GM19467 (cell line): ENCODE measurements around the gene ENAH.

Source experiments
- ATAC-seq: cut with Tn5 transposase; IDR thresholded peaks from one replicate; pipeline ENCODE4 v1.9.1; 2021; ENCODE audit warnings: mild to moderate bottlenecking, moderate library complexity; ENCODE audit not compliant: unreplicated experiment

ENAH gene

DNA sequence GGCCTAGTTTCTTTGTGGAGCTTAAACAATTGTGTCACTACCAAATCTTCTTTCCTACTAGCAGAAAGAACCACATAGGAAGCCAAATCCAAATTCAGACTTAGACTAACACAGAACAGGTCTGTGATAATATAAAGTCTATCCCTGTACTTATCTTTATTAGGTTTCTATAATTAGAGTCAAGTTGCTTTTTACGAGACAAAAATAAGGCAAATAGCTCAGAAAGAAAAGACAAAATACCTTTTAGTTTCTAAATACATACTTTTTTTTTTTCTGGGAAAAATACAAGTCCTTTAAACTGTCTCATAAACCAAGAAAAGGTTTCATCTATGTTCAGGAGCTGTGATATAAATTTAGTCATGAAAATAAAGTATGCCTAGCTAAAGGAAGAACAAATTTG is 146.2 kb downstream of the ENAH start:
- no peak for ATAC-seq

DNA sequence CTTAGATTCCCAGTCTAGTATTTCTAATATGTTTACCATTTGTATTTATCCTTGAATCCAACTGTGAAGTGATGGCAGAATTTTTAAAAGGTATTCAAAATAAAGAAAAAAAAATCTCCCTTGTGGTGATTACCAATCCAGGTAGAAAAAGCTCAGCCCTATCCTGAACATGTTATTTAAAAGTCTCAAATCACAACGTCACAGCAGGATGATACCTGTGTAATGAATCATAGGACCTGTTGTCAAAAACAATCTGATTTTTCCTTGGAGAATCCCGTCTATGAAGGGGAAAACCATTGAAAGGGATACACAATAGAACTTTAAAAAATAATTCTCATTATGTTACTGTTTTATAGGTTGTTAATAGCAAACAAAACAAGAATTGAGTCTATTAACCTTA is 148.1 kb downstream of the ENAH start:
- no peak for ATAC-seq

DNA sequence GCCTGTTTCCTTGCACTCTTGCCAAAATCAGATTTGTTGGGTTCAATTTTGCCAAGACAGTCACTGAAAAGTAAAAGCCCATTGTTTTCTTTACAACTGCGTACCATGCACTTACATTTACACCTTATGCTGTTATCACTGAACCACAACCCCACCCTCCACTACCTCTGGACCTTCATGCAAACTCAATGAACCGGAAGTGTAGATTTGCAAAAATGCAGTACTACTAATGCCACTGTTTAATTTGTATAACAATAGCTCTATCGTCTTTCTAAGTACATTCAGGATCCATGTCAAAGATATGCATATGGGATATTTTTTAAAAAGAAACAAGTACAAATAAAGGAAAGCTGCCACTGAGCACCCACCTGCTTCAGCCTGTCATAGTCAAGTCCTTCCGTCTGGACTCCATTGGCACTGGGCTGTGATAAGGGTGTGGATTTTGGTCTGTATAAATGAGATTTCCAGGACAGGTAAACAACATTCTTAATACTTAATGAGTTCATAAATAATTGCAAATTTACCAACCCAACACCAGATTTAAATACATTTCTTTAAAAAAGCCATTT is 152.2 kb downstream of the ENAH start:
- ATAC-seq: no peak

DNA sequence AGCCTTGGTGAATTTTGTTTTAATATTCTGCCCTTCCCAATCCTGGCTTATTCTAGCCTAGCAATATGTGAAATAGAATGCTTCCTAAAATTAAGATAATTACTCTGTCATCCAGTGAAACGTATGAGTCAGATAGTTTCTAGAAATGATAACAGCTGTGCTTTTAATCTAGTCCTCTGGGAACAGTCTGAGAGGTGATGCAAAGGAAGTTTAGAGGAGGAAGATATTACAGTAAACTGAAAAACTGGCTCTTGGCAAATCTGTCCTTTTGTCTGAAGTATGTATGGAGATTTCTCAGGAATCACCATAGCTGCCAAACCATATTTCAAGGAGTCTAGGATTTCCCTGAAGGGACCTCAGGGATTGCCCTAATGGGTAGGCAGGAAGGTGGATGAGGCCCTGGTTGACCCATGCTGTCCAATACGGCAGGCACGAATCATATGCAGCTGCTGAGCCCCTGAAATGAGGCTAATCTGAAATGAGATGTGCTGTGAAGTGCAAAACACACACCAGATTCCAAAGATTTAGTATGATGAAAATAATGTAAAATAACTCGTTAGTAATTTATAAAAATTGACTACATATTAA is 154.3 kb downstream of the ENAH start:
- ATAC-seq: no peak

DNA sequence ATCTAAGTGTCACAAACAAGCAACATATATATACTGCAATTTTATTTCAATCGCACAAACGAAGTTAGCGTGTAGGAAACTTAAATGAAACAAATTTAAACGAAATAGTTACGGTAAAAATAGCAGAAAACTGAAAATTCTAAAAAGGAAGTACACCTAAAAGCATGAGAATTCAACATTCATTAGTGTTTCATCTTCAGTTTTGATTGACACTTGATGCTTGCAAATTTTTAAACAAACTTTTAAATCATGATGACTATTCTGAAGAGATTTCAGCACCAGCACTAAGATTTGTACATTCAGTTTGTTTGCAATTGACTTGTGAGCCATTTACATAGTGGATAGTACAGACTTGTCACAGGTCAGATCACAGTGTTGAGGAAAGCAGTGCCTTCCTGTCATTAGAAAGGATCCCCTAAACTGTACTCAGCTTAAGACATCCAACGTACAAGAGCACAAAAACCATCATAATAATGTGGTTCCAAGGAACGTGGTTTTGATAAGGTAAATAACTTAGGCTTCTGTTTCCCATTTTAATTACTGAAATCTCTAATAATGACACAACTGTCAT is 158.0 kb downstream of the ENAH start:
- no peak for ATAC-seq

DNA sequence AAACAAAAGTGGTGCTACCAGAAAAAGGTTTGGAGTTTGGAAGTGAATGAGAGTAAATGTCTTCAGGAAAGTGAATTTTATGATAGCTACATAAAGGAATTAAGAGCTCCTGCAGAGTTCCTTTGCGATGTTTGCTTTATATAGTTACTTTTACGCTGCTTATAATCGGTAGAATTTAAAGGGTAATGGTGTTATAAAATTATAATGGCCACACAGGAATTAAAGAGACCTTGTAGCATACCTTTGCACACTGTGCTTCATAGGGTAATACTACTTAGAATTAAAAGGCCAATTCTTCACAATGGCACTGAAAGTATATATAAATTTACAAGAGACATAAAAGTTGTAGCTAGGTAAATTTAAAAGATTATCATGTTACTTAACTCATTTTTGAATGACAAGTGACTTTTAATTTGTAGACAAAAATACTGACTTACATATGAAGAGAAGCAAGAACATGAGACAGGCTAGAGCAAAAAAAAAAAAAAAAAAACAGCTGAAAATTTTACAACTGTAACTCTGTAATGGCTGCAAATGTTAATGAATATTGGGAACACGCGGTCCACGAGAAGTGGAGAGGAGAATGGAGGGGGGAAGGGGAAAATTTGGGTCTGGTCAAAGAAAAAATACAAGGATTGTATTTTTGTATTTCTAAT is 159.2 kb downstream of the ENAH start:
- ATAC-seq: no peak

DNA sequence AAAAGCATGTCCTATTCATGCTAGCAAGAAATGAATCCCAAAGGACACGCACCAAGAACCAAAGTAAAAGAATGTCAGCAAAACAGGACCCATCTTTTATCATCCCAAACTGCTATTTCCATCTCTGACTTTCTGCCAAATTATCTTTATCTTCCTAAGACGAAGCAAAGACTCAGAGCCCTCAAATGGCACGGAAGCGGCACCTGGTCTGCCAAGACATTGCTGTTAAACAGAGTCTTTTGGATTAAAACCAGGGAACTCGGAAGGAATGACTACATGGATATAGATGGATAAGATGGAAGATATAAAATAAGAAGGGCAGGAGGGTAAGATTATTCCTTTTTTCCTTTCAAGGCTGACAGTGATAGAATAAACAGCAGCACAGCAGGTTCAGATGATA is 164.2 kb downstream of the ENAH start:
- ATAC-seq: no peak

DNA sequence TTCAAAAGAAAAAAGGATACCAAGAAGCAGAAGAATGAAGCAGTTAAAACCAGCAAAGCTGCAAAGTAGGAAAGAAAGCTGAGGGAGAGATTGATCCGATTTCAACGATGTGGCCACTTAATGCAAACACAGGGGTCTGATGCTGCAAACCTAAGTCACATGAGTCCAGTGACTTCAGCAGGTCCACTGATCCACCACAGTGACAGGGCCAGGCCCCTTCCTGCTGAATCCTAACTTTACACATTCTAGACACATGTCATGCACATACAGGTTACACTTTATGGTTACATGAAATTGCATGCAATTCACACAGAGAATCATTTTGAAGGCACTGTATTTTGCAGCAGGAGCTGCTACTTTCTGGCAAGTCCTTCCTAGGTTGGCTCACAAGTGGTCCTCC is 166.1 kb downstream of the ENAH start:
- ATAC-seq: no peak

DNA sequence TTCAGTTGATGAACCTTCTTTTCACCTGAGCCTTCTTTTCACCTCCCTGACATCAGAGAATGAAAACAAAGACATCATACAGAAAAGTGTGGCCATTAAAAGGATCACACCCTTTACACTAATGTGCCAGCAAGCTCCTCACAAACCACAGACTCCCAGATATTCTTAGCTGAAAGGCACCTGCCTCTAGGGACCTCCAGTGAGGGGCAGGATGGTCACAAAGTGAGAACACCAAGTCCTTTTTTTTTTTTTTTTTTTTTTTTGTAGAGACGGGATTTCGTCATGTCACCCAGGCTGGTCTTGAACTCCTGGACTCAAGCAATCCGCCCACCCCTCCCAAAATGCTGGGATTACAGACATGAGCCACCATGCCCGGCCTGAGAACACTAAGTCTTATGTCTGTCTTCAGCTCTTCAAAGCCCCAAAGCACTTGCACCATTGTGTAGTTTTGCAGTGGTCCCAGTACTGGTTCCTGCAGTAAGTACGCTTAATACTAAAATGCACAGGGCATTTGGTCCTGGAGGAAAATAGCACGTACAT is 166.9 kb downstream of the ENAH start:
- no peak for ATAC-seq

DNA sequence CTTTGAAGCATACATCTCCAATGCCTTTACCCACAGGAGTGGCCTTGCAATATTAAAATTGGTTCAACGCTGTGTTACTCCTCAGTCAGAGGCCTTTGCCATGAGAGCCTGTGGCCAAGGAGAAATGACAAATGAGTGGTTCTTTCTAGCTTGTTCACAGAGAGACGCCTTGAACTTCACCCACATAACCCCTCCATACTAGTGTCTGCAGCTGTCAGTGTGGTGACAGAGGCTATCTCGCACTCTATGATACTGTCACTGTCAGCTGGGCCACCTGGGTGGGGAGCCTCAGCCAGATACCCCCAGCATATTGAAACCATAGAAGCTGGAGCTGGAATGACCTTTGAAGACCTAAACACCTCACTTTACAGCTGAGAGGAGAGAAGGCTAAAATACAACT is 167.7 kb downstream of the ENAH start:
- ATAC-seq: no peak

DNA sequence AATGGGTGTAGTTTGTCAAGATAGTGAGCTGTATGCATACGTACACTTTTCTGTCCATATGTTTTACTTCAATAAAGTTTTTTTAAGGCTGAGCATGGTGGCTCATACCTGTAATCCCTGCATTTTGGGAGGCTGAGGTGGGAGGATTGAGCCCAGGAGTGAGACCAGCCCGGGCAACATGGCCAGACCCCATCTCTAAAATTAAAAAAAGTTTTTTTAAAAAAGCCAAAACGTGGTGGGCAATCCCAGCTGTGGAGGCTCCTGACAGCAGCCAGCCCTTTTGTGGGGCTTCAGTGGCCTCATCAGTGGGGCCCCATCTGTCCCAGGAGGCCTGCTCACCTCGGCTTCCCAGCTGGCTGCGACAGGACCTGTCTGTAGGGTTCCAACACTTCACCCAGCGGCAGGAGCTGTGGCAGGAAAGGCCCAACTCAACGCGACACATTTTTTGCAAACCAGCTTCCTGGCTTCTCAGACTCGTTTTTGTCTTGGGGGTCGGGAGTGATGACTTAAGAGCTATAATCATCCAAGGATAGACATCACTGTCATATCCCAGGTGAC is 168.2 kb downstream of the ENAH start:
- ATAC-seq: no peak

DNA sequence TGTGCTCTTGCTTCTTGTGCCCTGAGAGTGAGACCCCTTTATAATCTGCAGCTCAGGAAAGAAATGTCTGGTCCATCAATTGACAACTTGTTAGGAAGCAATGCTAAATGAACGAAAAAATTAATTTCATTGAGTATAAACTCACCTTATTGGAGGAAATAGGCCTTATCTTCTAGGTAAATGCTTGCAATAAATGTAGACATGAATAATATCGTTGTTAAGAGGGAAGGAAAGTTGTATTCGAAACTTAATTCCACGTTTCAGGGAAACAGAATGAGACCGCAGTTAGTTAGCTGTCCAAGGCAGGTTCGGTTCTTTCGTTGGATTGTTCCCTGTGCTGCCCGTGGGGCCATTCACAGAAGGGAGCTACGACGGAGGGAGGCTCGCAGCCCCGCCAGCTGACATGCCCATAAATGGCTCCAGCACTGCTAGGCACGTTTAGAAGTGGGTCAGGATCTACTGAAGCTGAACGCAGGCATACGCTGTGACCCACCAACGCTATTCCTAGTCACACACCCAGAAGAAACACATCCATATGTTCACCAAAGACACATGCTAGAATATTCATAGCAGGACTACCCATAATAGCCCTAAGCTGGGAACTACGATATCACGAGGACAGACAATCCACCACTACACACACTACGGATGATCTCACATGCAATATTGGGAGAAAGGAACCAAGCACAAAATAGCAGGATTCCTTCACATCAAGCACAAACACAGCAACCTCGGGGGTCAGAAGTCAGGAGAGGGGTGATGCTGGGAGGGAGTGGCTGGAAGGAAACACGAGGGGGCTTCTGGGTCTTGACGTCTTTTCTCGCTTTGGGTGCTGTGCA is 168.9 kb downstream of the ENAH start:
- ATAC-seq: no peak

DNA sequence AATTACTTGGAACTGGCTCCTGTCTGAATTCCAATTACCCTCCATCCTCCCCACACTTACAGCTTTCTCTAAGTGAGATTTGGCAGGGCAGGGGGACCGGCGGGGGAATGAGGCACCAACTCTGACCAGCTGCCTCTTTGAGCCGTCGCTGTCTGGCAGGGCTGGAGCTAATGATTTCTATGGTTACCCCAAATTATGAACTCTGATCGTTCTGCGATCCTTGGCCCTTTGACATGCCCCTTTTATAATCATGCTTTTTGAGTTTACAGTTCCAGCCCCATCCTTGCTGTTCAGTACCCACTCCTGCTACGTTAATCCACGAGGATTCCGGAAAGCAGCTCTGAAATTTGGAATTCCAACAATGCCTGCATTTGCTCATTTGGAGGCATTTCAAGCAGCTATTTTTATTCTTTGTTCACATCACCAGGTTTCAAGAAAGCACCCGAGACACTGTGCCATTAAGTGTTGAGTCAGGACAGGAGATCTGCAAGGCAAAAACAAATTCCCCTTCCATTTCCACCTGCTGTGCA is 170.4 kb downstream of the ENAH start:
- no peak for ATAC-seq

DNA sequence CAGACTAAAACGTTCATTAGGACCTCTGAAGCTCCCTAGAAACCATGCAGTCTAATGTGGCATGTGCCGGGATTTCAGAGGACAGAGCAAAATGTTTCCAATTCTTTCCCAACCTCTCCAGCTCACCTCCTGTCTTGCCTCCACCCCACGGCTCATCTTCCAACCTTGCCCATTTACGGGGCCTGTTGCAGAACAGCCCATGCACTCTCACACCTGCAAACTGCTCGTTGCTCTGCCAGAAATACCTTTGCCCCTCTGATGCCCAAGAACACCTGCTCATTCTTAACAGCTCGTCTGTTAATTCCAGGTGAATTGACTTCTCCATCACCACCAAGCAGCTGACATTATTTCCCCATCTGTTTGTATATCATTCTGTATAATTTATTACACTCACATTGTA is 171.2 kb downstream of the ENAH start:
- no peak for ATAC-seq

DNA sequence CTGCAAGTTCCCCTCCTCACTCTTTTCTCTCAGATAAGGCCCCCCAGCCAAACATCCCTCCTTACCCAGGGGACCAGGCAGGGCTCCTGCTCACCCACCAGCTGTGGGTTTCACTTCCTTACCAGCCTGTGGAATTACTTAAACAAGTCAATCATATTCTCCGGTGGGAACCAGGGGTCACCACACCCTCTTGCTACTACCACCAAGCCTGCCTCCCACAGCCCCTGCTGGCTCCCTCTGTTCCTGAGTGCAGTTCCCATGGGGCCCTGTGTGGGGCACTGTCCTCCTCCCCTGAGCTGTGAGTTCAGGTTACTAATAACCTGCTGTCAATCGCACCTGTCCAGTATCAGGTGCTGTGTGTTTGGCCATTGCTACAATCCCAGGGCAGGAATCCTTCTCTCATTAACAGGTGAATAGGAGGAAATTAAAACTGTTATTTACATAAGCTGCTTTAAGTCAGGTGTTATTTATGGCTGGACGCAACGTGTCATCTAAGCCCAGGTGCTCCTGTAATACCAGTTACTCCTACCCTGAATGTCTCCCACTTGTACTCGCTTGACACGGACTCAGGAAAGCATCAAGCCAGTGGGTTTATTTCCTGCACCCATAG is 172.0 kb downstream of the ENAH start:
- peak; percentile 89 for ATAC-seq

DNA sequence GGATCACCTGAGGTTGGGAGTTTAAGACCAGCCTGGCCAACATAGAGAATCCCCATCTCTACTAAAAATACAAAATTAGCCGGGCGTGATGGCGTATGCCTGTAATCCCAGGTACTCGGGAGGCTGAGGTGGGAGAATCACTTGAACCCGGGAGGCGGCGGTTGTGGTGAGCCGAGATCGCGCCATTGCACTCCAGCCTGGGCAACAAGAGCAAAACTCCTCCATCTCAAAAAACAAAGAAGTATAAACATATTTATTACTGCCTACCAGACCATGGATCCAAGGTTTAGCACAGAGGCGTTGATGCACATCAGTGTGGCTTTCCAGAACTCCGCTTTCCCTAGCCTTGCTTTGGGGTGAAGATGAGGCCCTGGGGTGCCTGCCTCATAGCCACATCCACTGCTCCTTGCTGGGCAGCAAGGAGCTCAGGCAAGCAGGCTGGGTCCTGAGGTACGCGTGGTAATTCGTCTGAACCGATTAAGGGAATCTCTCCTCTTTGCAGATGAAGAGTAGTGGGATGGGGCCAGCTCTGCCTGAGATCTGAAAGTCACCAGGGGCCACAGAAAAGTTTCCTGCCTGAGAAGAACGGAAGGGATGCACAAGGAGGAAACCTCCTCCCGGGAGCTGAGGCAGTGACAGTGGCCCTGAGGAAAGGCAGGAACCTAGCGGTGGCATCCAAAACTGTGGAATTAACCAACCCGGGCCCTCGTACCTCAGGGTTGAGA is 172.8 kb downstream of the ENAH start:
- no peak for ATAC-seq

DNA sequence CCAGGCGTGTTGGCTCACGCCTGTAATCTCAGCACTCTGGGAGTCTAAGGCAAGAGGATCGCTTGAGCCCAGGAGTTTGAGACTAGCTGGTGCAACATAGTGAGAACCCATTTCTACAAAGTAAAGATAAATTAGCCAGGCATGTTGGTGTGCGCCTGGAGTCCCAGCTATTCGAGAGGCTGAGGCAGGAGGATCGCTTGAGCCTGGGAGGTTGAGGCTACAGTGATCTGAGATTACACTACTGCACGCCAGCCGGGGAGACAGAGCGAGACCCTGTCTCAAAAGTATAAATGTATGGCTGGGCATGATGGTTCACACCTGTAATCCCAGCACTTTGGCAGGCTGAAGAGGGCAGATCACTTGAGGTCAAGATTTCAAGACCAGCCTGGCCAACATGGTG is 173.6 kb downstream of the ENAH start:
- no peak for ATAC-seq

DNA sequence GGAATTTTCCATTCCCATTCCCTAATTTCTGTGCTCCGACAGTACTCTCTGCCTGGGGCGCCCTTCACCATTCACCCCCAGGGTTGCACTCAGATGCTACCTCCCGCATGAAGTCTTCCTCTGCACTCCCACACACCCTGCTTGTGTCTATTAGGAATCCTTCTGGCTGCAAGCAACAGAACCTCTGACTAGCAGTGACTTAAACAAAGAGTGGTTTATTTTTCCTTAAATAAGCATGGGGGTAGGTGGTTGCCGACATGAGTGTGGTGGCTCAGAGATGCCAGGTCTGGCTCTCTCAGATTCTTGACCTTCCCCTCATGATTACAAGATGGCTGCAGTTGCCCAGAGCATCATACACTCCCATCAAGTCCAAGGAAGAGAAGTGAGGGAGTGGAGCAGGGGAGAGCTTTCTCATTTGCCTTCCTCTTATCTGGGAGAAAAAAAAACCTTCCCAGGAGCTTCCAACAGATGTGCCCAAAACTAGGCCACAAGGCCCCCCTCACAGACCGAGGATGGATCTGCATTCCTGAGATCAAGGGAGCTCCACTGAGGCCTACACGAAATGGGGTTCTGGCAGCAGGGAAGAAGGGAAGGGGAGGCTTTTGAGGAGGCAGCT is 175.5 kb downstream of the ENAH start:
- ATAC-seq: no peak

DNA sequence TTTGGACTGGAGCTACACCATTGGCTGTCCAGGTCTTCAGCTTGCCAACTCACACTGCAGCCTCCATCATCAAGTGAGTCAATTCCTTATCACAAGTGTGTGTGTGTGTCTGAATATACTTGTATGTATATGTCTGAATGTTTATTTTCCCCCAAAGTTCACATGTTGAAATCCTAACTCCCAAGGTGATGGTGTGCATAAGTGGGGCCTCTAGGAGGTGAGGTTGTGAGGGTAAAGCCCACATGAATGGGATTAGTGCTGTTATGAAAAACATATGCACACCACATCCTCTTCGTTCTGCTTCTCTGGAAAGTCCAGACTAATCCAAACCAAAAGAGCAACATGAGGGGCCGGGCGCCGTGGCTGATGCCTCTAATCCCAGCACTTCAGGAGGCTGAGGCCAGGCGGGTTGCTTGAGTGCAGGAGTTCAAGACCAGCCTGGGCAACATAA is 176.4 kb downstream of the ENAH start:
- no peak for ATAC-seq
